ENCODE results near the gene GALM.
"Not testable (repeated sequence)": the region's sequence is repeated elsewhere in the genome, so short reads cannot be mapped to it uniquely, and the experiment has no call there.

GALM gene

DNA sequence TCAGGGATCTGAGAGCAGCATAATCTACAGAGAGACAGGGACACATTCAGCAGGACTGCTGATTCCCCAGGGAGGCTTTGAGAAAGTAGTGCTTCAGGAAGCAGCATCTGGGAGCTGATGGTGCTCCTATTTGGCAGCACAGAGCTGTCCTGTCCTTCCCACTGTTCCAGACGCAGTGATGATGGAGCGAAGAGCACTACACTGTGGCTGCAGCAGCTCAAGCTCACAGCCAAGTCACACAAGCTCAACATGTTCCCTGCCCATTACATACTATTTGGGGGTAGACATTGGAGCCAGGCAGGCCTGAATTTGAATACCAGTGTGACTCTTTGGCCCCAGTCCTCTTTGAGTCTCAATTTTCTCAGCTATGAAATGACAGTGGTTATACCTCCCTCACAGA, 15.2 kb upstream of the GALM start:
- no peak for DNase-seq

DNA sequence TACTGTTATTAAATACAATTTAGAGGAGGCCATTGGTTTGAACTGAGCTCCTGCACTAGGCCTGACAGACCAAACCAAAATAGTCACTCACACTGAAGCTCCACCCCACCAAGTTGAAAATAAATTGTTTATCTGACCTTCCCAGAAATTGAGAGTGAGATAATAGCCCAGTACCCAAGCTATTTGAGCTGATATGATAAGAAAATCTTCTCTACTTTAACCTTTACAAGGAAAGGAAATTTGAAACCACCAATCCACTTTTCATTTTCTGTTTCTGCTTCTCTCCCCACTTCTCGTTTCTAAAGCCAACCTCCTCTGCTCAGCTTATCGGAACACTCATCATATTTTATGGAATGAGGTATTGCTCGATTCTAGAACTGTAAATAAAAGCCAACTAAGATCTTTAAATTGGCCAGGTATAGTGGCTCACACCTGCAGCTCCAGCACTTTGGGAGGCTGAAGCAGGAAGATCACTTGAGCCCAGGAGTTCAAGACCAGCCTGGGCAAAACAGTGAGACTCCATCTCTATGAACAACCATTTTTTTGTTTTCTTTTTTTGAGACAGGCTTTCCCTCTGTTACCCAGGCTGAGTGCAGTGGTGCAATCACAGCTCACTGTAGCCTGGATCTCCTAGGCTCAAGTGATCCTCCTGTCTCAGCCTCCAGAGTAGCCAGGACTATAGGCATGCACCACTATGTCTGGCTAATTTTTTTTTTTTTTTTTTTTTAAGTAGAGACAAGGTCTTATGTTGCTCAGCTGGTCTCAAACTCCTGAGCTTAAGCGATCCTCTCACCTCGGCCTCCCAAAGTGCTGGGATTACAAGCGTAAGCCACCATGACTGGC, 13.3 kb upstream of the GALM start:
- no peak for DNase-seq

DNA sequence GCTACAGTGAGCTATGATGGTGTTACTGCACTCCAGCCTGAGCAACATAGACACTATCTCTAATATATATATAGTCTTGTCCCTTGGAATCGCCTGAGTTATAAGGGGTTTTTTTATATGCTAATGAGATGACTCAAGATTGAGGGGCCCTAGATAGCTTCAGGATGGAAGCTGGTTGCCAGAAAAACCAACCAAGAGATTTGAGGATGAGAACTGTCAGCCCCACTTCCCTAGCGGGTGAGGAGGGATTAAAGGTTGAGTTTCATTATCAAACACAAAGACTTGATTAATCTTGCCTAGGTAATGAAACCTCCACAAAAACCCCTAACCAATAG, 12.6 kb upstream of the GALM start:
- no peak for DNase-seq

- peak; percentile 65 for DNase-seq
Observed at GRCh38 chr2:38653715-38654527, 12.0 kb upstream of the GALM start.

GRCh38 chr2:38654528-38655381, 11.2 kb upstream of the GALM start:
- no peak for DNase-seq

DNA sequence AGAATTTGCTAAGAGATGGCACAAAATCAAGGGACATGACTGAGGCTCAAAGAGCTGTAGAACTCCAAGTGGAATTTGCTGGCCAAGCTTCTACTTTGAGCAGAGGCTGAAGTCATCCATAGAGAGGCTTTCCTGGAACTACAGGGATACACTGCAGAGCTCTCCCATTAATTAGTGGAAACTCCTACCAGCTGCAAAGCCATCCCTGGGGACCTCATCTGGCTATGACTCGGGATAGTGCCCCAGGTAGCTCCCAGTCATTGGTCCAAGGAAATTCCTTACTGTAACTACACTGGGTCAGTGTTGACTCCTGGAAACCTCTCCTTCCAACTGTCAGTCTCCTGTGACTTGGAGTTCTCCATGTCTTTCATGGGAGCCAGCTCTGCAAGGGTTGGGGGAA, 10.5 kb upstream of the GALM start:
- DNase-seq = no peak

GRCh38 chr2:38656866-38657480, 8.9 kb upstream of the GALM start:
- DNase-seq = no peak

- DNase-seq = no peak
Observed at GRCh38 chr2:38658613-38659012, 7.3 kb upstream of the GALM start.

DNA sequence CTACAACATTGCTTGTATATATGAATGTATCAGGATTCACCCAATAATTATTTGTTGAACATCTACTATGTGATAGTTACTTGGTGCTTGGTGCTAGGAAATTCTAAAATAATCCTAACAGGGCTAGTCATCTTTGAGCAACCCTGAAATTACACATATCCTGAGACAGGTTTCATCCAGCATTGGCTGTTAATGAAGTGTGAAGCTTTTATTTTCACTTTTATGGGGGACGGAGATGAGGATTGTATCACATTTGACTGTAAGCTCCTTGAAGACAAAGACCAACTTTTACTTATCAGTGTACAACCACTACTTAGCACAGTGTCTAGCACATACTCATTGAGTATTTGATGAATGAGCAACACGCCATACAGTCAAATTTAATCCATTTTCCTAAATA, 6.8 kb upstream of the GALM start:
- DNase-seq = no peak

DNA sequence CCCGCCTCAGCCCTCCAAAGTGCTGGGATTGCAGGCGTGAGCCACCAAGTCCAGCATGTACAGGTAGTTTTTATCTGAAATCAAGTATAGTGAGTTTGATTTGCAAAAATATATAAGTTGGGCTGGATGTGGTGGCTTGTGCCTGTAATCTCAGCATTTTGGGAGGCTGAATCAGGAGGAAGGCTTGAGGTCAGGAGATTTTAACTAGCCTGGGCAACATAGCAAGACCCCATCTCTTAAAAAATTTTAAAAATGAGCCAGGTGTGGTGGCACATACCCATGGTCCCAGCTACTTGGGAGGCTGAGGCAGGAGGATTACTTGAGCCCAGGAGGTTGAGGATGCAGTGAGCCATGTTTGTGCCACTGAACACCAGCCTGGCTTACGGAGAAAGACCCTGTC, 5.6 kb upstream of the GALM start:
- no peak for DNase-seq

DNA sequence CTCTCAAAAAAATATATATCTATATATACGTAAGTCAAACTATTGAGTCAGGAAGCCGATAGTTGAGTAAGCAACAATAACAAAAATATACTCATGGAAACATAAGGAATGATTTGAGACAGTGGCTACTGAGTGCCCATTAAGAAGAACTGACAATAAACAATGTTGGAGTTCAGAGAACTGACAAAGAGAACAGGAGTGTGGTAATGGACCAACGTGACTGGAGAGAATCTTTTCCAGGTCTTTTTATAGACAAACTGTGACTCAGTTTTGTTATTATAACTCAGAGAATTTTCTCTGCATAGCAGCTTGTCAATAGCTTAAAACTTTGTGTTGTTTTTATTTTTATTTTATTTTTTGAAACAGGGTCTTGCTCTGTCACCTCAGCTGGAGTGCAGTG, 4.6 kb upstream of the GALM start:
- no peak for DNase-seq

DNA sequence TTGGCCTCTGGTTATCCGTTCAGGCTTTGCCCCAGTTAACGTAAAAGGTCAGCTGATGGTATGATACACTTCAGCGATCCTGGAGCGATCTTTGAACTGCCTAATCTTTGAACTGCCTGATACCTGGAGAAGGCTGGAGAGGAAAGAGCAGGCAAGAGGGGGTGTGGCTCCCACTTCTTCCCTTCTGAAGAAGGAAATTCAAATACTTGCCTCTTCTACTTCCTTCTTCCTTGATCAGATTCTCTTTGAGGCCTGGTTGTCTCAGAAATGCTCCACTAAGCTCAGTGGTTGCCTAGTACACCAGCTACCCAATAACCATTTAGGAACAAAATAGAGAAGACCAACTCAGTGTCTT, 619 bp downstream of the GALM start:
- peak; percentile 53 for DNase-seq

DNA sequence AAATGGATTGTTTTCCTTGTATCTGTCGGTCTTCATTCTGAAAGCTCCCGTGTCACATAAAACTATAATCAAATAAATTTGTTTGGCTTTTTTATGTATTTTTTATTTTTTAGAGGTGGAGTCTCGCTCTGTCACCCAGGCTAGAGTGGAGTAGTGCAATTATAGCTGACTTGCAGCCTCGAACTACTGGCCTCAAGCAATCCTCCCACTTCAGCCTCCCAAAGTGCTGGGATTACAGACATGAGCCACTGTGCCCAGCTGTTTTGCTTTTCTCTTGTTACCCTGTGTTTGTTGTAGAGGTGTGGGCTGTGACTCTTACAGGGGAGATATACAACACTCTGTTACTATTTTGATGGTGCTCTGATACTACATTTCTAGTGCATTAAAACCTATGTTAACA, 2.2 kb downstream of the GALM start:
- no peak for DNase-seq

GRCh38 chr2:38668779-38669479, 3.0 kb downstream of the GALM start:
- DNase-seq = no peak

- no peak for DNase-seq
Observed at GRCh38 chr2:38671303-38671702, 5.4 kb downstream of the GALM start.

- DNase-seq = no peak
Observed at GRCh38 chr2:38671946-38672345, 6.0 kb downstream of the GALM start.

DNA sequence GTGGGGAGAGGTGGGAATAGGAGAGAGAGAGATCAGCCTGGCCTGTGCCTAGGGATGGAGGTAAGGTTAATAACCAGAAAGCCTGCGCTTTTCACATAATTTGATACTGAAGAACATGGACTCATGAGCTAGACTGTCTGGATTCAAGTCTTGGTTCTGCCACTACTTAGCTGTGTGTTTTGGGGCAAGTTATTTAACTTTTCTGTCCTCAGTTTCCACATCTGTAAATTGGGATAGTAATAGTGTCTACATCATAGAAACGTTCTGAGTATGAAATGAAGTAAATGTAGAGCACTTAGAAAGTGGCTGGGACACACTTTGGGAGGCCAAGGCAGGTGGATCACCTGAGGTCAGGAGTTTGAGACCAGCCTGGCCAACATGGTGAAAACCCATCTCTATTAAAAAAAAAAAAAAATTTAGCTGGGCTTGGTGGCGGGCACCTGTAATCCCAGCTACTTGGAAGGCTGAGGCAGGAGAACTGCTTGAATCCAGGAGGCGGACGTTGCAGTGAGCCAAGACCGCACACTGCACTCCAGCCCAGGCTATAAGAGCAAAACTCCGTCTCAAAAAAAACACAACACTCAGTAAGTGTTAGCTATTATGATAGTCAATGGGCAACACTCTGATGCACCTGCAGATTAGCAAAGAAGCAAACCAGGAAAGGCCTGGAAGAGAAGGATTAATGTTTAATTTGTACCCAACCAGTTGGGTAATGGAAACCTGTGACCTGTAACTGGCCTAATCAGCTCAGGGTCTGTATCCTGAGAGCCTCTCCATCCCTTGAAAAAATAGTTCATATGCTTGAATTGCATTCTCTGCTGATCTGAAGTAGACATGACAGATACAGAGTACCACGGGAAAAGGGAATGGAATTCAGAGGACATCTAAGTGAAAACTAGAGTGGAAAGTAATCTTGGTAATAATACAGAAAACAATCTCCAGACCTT, 6.8 kb downstream of the GALM start:
- DNase-seq = no peak

- no peak for DNase-seq
Observed at GRCh38 chr2:38676681-38677080, 10.8 kb downstream of the GALM start.

DNA sequence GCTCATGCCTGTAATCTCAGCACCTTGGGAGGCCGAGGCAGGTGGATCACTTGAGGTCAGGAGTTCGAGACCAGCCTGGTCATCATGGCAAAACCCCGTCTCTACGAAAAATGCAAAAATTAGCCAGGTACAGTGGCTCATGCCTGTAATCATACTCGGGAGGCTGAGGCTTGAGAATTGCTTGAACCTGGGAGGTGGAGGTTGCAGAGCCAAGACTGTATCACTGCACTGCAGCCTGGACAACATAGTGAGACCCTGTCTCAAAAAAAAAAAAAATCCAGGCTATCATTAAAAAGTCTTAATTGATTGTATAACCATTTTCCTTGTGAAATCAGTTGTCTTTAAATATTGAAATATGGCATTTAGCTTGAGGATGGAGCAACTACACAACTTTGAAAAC, 15.0 kb downstream of the GALM start:
- DNase-seq = not testable (repeated sequence)

- DNase-seq = peak; percentile 75
Observed at GRCh38 chr2:38682008-38682575, 16.2 kb downstream of the GALM start.

GRCh38 chr2:38682620-38683019, 16.7 kb downstream of the GALM start:
- DNase-seq = peak; percentile 43

Data from CD4-positive, alpha-beta T cell treated with Interleukin-17A for 1 hour (primary cell).